ENCODE results near the gene TIMP1.
"Not testable (repeated sequence)": the region's sequence is repeated elsewhere in the genome, so short reads cannot be mapped to it uniquely, and the experiment has no call there.

Gene TIMP1

GRCh38 chrX:47603125-47603524 is 20.9 kb downstream of the TIMP1 start:
- DNase-seq (ENCODE audit: low read depth in 2 of 2), result not testable (repeated sequence)

- DNase-seq (ENCODE audit: low read depth in 2 of 2), result no peak
Measured at GRCh38 chrX:47605024-47605423, 22.8 kb downstream of the TIMP1 start.

GRCh38 chrX:47607091-47607490 is 24.9 kb downstream of the TIMP1 start:
- no peak for DNase-seq (ENCODE audit: low read depth in 2 of 2)

GRCh38 chrX:47608130-47608810 is 26.0 kb downstream of the TIMP1 start:
- DNase-seq (ENCODE audit: low read depth in 2 of 2), result no peak

- no peak for DNase-seq (ENCODE audit: low read depth in 2 of 2)
Measured at GRCh38 chrX:47610511-47610910, 28.3 kb downstream of the TIMP1 start.

GRCh38 chrX:47611489-47611888 is 29.3 kb downstream of the TIMP1 start:
- no peak for DNase-seq (ENCODE audit: low read depth in 2 of 2)

- DNase-seq (ENCODE audit: low read depth in 2 of 2), result no peak
Measured at GRCh38 chrX:47611926-47612325, 29.7 kb downstream of the TIMP1 start.

- no peak for DNase-seq (ENCODE audit: low read depth in 2 of 2)
Measured at GRCh38 chrX:47612418-47612817, 30.2 kb downstream of the TIMP1 start.

GRCh38 chrX:47613082-47613481 is 30.8 kb downstream of the TIMP1 start:
- DNase-seq (ENCODE audit: low read depth in 2 of 2), result no peak

- no peak for DNase-seq (ENCODE audit: low read depth in 2 of 2)
Measured at GRCh38 chrX:47614618-47615017, 32.4 kb downstream of the TIMP1 start.

- DNase-seq (ENCODE audit: low read depth in 2 of 2), result no peak
Measured at GRCh38 chrX:47618923-47619485, 36.8 kb downstream of the TIMP1 start.

- peak; percentile 51 to 53 for DNase-seq (ENCODE audit: low read depth in 2 of 2)
Measured at GRCh38 chrX:47619486-47620302, 37.5 kb downstream of the TIMP1 start, which contains the start of gene SYN1. SYN1 (minus strand) TSS chrX:47619857; CDS start chrX:47619728, 129 bp downstream.

GRCh38 chrX:47620303-47620685 is 38.1 kb downstream of the TIMP1 start:
- DNase-seq (ENCODE audit: low read depth in 2 of 2), result no peak

- DNase-seq (ENCODE audit: low read depth in 2 of 2), result no peak
Measured at GRCh38 chrX:47621851-47622250, 39.6 kb downstream of the TIMP1 start.

- DNase-seq (ENCODE audit: low read depth in 2 of 2), result peak in 1 of 2 donors; percentile 29
Measured at GRCh38 chrX:47623540-47624027, 41.3 kb downstream of the TIMP1 start.

GRCh38 chrX:47625365-47625764 is 43.1 kb downstream of the TIMP1 start:
- no peak for DNase-seq (ENCODE audit: low read depth in 2 of 2)

GRCh38 chrX:47628982-47629381 is 46.7 kb downstream of the TIMP1 start:
- DNase-seq (ENCODE audit: low read depth in 2 of 2), result no peak

- DNase-seq (ENCODE audit: low read depth in 2 of 2), result no peak
Measured at GRCh38 chrX:47629419-47630200, 47.4 kb downstream of the TIMP1 start, which contains the start of gene CFP. CFP (minus strand) TSS chrX:47629930; CDS start chrX:47629844, 86 bp downstream.

- no peak for DNase-seq (ENCODE audit: low read depth in 2 of 2)
Measured at GRCh38 chrX:47631676-47632075, 49.4 kb downstream of the TIMP1 start.

- DNase-seq (ENCODE audit: low read depth in 2 of 2), result no peak
Measured at GRCh38 chrX:47632666-47633065, 50.4 kb downstream of the TIMP1 start.

- DNase-seq (ENCODE audit: low read depth in 2 of 2), result no peak
Measured at GRCh38 chrX:47633689-47634590, 51.7 kb downstream of the TIMP1 start.

Data from stimulated activated CD4-positive, alpha-beta T cell treated with anti-CD3 and anti-CD28 coated beads, Interleukin-1b, Interleukin-23, amount 100 ng/mL, for 1 hour (primary cell).